IMR-90 (cell line): ENCODE data around the gene REN.

ENCODE experiments used
- CTCF ChIP-seq: conservative IDR thresholded peaks from 2 replicates; pipeline ENCODE4 v1.5.1; 2012; ENCODE audit warnings: mild to moderate bottlenecking, low read depth, low read length, improper control_type of control experiment
- POLR2A ChIP-seq: IDR thresholded peaks from 2 replicates; pipeline ENCODE4 v1.6.1; 2012; ENCODE audit warnings: mild to moderate bottlenecking, low read depth, low read length
- RAD21 ChIP-seq: IDR thresholded peaks from 2 replicates; pipeline ENCODE4 v1.6.1; 2012; ENCODE audit warnings: low read length, improper control_type of control experiment
- RCOR1 ChIP-seq: IDR thresholded peaks from 2 replicates; pipeline ENCODE4 v1.6.1; 2012; ENCODE audit warnings: mild to moderate bottlenecking, low read length, improper control_type of control experiment; ENCODE audit not compliant: insufficient replicate concordance

GRCh38 chr1:204115116-204115515 lies 51.0 kb downstream of the REN start:
- TF ChIP-seq RAD21, result no peak
- TF ChIP-seq CTCF, result no peak
- TF ChIP-seq POLR2A, result no peak
- TF ChIP-seq RCOR1, result no peak
